Cardiac fibroblast (primary cell): ENCODE results near the gene CMKLR1.

Experiments used
- DNase-seq, 2 donors: peaks; one replicate each; pipeline versions ENCODE4 v3.0.0 to v3.0.0-alpha.2; 2010; ENCODE audit warnings: low read depth in 2 of 2
- H3K4me3 ChIP-seq, 2 donors: replicated peaks in 1 of 2; 1 replicate in 1 of 2; 2 replicates in 1 of 2; pipeline ENCODE4 v1.5.1; 2011; ENCODE audit warnings: low read depth in 2 of 2, low read length in 2 of 2, mild to moderate bottlenecking in 2 of 2, moderate library complexity in 1 of 2
- CTCF ChIP-seq: IDR thresholded peaks from one replicate; pipeline ENCODE4 v1.5.1; 2011; ENCODE audit warnings: low read depth, mild to moderate bottlenecking, low read length, inconsistent platforms

Gene CMKLR1

GRCh38 chr12:108363565-108363964, 24.5 kb upstream of the CMKLR1 start:
- no peak overlapping the region for H3K4me3 ChIP-seq
- no peak for TF ChIP-seq CTCF
- DNase-seq = no peak

- no peak for DNase-seq
- H3K4me3 ChIP-seq = no peak overlapping the region
- TF ChIP-seq CTCF = no peak
These were observed 24.1 kb upstream of the CMKLR1 start for GRCh38 chr12:108363165-108363564.

- no peak for DNase-seq
- no peak for TF ChIP-seq CTCF
- no peak overlapping the region for H3K4me3 ChIP-seq
These were observed 22.5 kb upstream of the CMKLR1 start for GRCh38 chr12:108361606-108362005.

GRCh38 chr12:108360487-108360886, 21.4 kb upstream of the CMKLR1 start:
- no peak for DNase-seq
- TF ChIP-seq CTCF = no peak
- H3K4me3 ChIP-seq = no peak overlapping the region

GRCh38 chr12:108360057-108360456, 20.9 kb upstream of the CMKLR1 start:
- no peak for TF ChIP-seq CTCF
- H3K4me3 ChIP-seq = no peak overlapping the region
- DNase-seq = no peak

GRCh38 chr12:108358580-108358965, 19.5 kb upstream of the CMKLR1 start:
- DNase-seq = no peak
- TF ChIP-seq CTCF = no peak
- no peak overlapping the region for H3K4me3 ChIP-seq

- TF ChIP-seq CTCF = no peak
- DNase-seq = no peak
- no peak overlapping the region for H3K4me3 ChIP-seq
These were observed 18.9 kb upstream of the CMKLR1 start for GRCh38 chr12:108357834-108358579.
